Measurements from ENCODE around the gene THEMIS.
"Not testable (repeated sequence)": the region's sequence is repeated elsewhere in the genome, so short reads cannot be mapped to it uniquely, and the experiment has no call there.

The THEMIS gene

GRCh38 chr6:127900935-127901334 lies at the start of gene THEMIS:
THEMIS (minus strand) TSS chr6:127901058; CDS start chr6:127900932, 126 bp downstream.
- DNase-seq (ENCODE audit: low read depth in 1 of 2, low spot score in 1 of 2): peak in 1 of 2 donors; percentile 15

GRCh38 chr6:127949251-127949650 lies 48.4 kb upstream of the THEMIS start:
- DNase-seq (ENCODE audit: low read depth in 1 of 2, low spot score in 1 of 2): no peak

- no peak for DNase-seq (ENCODE audit: low read depth in 1 of 2, low spot score in 1 of 2)
These were observed 45.5 kb upstream of the THEMIS start for GRCh38 chr6:127946388-127946787.

GRCh38 chr6:127945434-127946097 lies 44.7 kb upstream of the THEMIS start:
- DNase-seq (ENCODE audit: low read depth in 1 of 2, low spot score in 1 of 2): no peak

- no peak for DNase-seq (ENCODE audit: low read depth in 1 of 2, low spot score in 1 of 2)
These were observed 40.4 kb upstream of the THEMIS start for GRCh38 chr6:127941228-127941627.

- no peak for DNase-seq (ENCODE audit: low read depth in 1 of 2, low spot score in 1 of 2)
These were observed 38.7 kb upstream of the THEMIS start for GRCh38 chr6:127939442-127940066.

GRCh38 chr6:127938701-127939100 lies 37.8 kb upstream of the THEMIS start:
- DNase-seq (ENCODE audit: low read depth in 1 of 2, low spot score in 1 of 2): no peak

GRCh38 chr6:127937747-127938146 lies 36.9 kb upstream of the THEMIS start:
- DNase-seq (ENCODE audit: low read depth in 1 of 2, low spot score in 1 of 2): no peak

GRCh38 chr6:127937102-127937501 lies 36.2 kb upstream of the THEMIS start:
- DNase-seq (ENCODE audit: low read depth in 1 of 2, low spot score in 1 of 2): no peak

- no peak for DNase-seq (ENCODE audit: low read depth in 1 of 2, low spot score in 1 of 2)
These were observed 34.1 kb upstream of the THEMIS start for GRCh38 chr6:127934956-127935355.

GRCh38 chr6:127933852-127934840 lies 33.3 kb upstream of the THEMIS start:
- no peak for DNase-seq (ENCODE audit: low read depth in 1 of 2, low spot score in 1 of 2)

GRCh38 chr6:127933137-127933536 lies 32.3 kb upstream of the THEMIS start:
- DNase-seq (ENCODE audit: low read depth in 1 of 2, low spot score in 1 of 2): no peak

GRCh38 chr6:127932708-127933107 lies 31.9 kb upstream of the THEMIS start:
- no peak for DNase-seq (ENCODE audit: low read depth in 1 of 2, low spot score in 1 of 2)

GRCh38 chr6:127926441-127926840 lies 25.6 kb upstream of the THEMIS start:
- DNase-seq (ENCODE audit: low read depth in 1 of 2, low spot score in 1 of 2): not testable (repeated sequence)

- DNase-seq (ENCODE audit: low read depth in 1 of 2, low spot score in 1 of 2): no peak
These were observed 23.6 kb upstream of the THEMIS start for GRCh38 chr6:127924440-127924839.

GRCh38 chr6:127924031-127924430 lies 23.2 kb upstream of the THEMIS start:
- DNase-seq (ENCODE audit: low read depth in 1 of 2, low spot score in 1 of 2): no peak

- DNase-seq (ENCODE audit: low read depth in 1 of 2, low spot score in 1 of 2): no peak
These were observed 22.3 kb upstream of the THEMIS start for GRCh38 chr6:127923135-127923534.

- no peak for DNase-seq (ENCODE audit: low read depth in 1 of 2, low spot score in 1 of 2)
These were observed 21.1 kb upstream of the THEMIS start for GRCh38 chr6:127921982-127922381.

- no peak for DNase-seq (ENCODE audit: low read depth in 1 of 2, low spot score in 1 of 2)
These were observed 19.9 kb upstream of the THEMIS start for GRCh38 chr6:127920804-127921203.

- DNase-seq (ENCODE audit: low read depth in 1 of 2, low spot score in 1 of 2): no peak
These were observed 17.9 kb upstream of the THEMIS start for GRCh38 chr6:127918506-127919427.

- DNase-seq (ENCODE audit: low read depth in 1 of 2, low spot score in 1 of 2): no peak
These were observed 16.9 kb upstream of the THEMIS start for GRCh38 chr6:127917766-127918165.

Measured in activated T-helper 1 cell treated with anti-CD3 and anti-CD28 coated beads, Interleukin-2, amount 50 U/mL, for 16 hours (primary cell).